Endothelial cell of umbilical vein (primary cell): ENCODE data around the gene PRPF40A. TPM values are rescaled to one million over a fixed set of nuclear protein-coding genes. Genes with fewer than 3 reads are reported as not detected.

Source experiments
- BruUV-seq: library from RNA; stranded (reverse); fragments of 400-500 nt; replicated peaks from 2 replicates; lab custom pipeline; 2021; lab: Mats Ljungman, UMichigan
- CTCF ChIA-PET: fragments of 300-600, 350-600 bp; sonication (Branson Sonifier 250); formaldehyde crosslinking; loops from one replicate; lab custom pipeline; 2021; ENCODE audit warnings: antibody characterized with exemption, inconsistent platforms; lab: Charles Lee
- POLR2A ChIA-PET: fragments of 300-600, 350-600 bp; sonication (Branson Sonifier 250); formaldehyde crosslinking; loops from one replicate; lab custom pipeline; 2021; ENCODE audit warnings: antibody characterized with exemption, inconsistent platforms; lab: Charles Lee
- DNase-seq: peaks from one replicate; pipeline ENCODE4 v3.0.0-alpha.2; 2011; ENCODE audit warnings: low read depth, low spot score
- FAIRE-seq: peaks from 2 replicates; lab custom pipeline; 2011; peaks lifted over from hg19 to GRCh38; lab: Jason Lieb, UNC
- H2AFZ ChIP-seq: 2 replicates; pipeline ENCODE4 v1.6.0; 2012; ENCODE audit warnings: low read depth, low read length, control low read depth, inconsistent platforms
- H3K27ac ChIP-seq: 2 replicates; pipeline ENCODE4 v1.5.1; 2011; ENCODE audit warnings: low read depth, mild to moderate bottlenecking, control low read depth, low read length, moderate library complexity; ENCODE audit not compliant: insufficient read depth
- H3K27me3 ChIP-seq, 2 experiments: 2 replicates each; pipeline versions ENCODE4 v1.6.0 to v1.6.1; 2011; ENCODE audit warnings: low read length in 2 of 2, mixed read lengths in 1 of 2; ENCODE audit not compliant: control insufficient read depth in 2 of 2, insufficient read depth in 2 of 2
- H3K36me3 ChIP-seq, 2 experiments: 2 replicates in 1 of 2; 3 replicates in 1 of 2; pipeline ENCODE4 v1.5.1; 2011; ENCODE audit warnings: low read length in 2 of 2, mild to moderate bottlenecking in 1 of 2, moderate library complexity in 1 of 2; ENCODE audit not compliant: control insufficient read depth in 2 of 2, insufficient read depth in 2 of 2; ENCODE audit errors: extremely low read depth in 1 of 2
- H3K4me1 ChIP-seq: 3 replicates; pipeline ENCODE4 v1.5.1; 2011; ENCODE audit warnings: mild to moderate bottlenecking, low read length; ENCODE audit not compliant: control insufficient read depth, insufficient read depth; ENCODE audit errors: extremely low read depth
- H3K4me2 ChIP-seq: 2 replicates; pipeline ENCODE4 v1.6.1; 2011; ENCODE audit warnings: low read length, control low read depth, mixed read lengths; ENCODE audit not compliant: insufficient read depth
- H3K4me3 ChIP-seq, 3 experiments: fragments of 200-600 bp in 1 of 3; sonication (generic), shearing (Covaris generic) in 1 of 3; replicated peaks in 1 of 3; 2 replicates each; pipeline ENCODE4 v1.5.1; 2011 to 2016; ENCODE audit warnings: control low read depth in 3 of 3, low read length in 3 of 3, mild to moderate bottlenecking in 2 of 3, inconsistent platforms in 1 of 3, low read depth in 1 of 3, moderate library complexity in 1 of 3; ENCODE audit not compliant: insufficient read depth in 1 of 3
- H3K79me2 ChIP-seq: 2 replicates; pipeline ENCODE4 v1.6.0; 2012; ENCODE audit warnings: low read length, inconsistent platforms; ENCODE audit not compliant: control insufficient read depth, insufficient read depth
- H3K9ac ChIP-seq: replicated peaks from 2 replicates; pipeline ENCODE3; 2011; ENCODE audit warnings: low read length, control low read depth; ENCODE audit not compliant: insufficient read depth; ENCODE audit errors: extremely low read depth
- H3K9me1 ChIP-seq: replicated peaks from 3 replicates; pipeline ENCODE4 v1.6.0; 2011; ENCODE audit warnings: mild to moderate bottlenecking, low read length; ENCODE audit not compliant: control insufficient read depth, insufficient read depth; ENCODE audit errors: extremely low read depth
- H3K9me3 ChIP-seq: replicated peaks from 2 replicates; pipeline ENCODE4 v1.5.1; 2012; ENCODE audit warnings: low read length, inconsistent platforms; ENCODE audit not compliant: control insufficient read depth, insufficient read depth
- H4K20me1 ChIP-seq: replicated peaks from 2 replicates; pipeline ENCODE3; 2011; ENCODE audit warnings: mild to moderate bottlenecking, low read length; ENCODE audit not compliant: control insufficient read depth, insufficient read depth; ENCODE audit errors: extremely low read depth
- CTCF ChIP-seq, 2 donors: IDR thresholded peaks; 1 replicate in 1 of 2; 2 replicates in 1 of 2; pipeline ENCODE4 v1.5.1; 2011; ENCODE audit warnings: low read length in 2 of 2, mild to moderate bottlenecking in 2 of 2, moderate library complexity in 2 of 2, control low read depth in 1 of 2, inconsistent platforms in 1 of 2, low read depth in 1 of 2; ENCODE audit not compliant: insufficient read depth in 1 of 2; ENCODE audit errors: extremely low read depth in 1 of 2
- EZH2 ChIP-seq: IDR thresholded peaks from 2 replicates; pipeline ENCODE4 v1.6.1; 2012; ENCODE audit warnings: borderline replicate concordance, low read depth, mild to moderate bottlenecking, moderate library complexity, low read length, inconsistent platforms; ENCODE audit not compliant: severe bottlenecking
- FOS ChIP-seq: IDR thresholded peaks from 2 replicates; pipeline ENCODE4 v1.6.1; 2011; ENCODE audit warnings: mild to moderate bottlenecking, low read length, moderate library complexity, borderline replicate concordance; ENCODE audit not compliant: insufficient read depth
- GATA2 ChIP-seq: IDR thresholded peaks from 2 replicates; pipeline ENCODE4 v1.7.0; 2011; ENCODE audit warnings: low read depth, mild to moderate bottlenecking, moderate library complexity, mixed read lengths, low read length; ENCODE audit not compliant: insufficient read length, insufficient read depth
- JUN ChIP-seq: IDR thresholded peaks from 2 replicates; pipeline ENCODE4 v1.6.1; 2011; ENCODE audit warnings: borderline replicate concordance, low read depth; ENCODE audit not compliant: insufficient read length, insufficient read depth
- MAX ChIP-seq: IDR thresholded peaks from 2 replicates; pipeline ENCODE4 v1.6.1; 2011; ENCODE audit not compliant: insufficient read depth, insufficient read length
- MYC ChIP-seq: IDR thresholded peaks from one replicate; pipeline ENCODE4 v1.6.1; 2011; ENCODE audit warnings: mild to moderate bottlenecking, low read depth, low read length
- POLR2A ChIP-seq: IDR thresholded peaks from 2 replicates; pipeline ENCODE4 v1.6.1; 2012; ENCODE audit warnings: low read depth, mild to moderate bottlenecking, control low read depth, low read length
- POLR2AphosphoS5 ChIP-seq: IDR thresholded peaks from 2 replicates; pipeline ENCODE4 v1.6.1; 2012; ENCODE audit warnings: low read depth, mild to moderate bottlenecking, control low read depth, low read length, moderate library complexity; ENCODE audit not compliant: insufficient read depth
- dilution Hi-C: fragments of 300-500 bp; cut with MboI; formaldehyde crosslinking; loops from one replicate; pipeline ENCODE4 v1.15.0; 2019; ENCODE audit warnings: low sequenced_read_pairs; ENCODE audit not compliant: extremely low pct_ligation_motif_present
- intact Hi-C: fragments of 100-400 bp; cut with micrococcal nuclease; formaldehyde crosslinking; loops from one replicate; pipeline ENCODE4 v1.10.0; 2022
- polyA plus RNA-seq, 4 experiments: library from polyadenylated mRNA; depleted of rRNA in 3 of 4; stranded (reverse) in 3 of 4; unstranded in 1 of 4; fragments of >200 nt; gene quantifications; 2 replicates each; pipeline versions ENCODE4 v1.2.1 to v1.2.3, GENCODE V29; 2011 to 2012; ENCODE audit warnings: missing spikeins in 1 of 4
- total RNA-seq: library from RNA; stranded (reverse); gene quantifications from 2 replicates; pipeline ENCODE4 v1.2.3, GENCODE V29; 2021

Gene PRPF40A
- total and polyA plus RNA-seq, 2 donors (not counting 3 experiments of a cell fraction or from before 2014, with no cell fraction given), result 58.2 to 123 TPM

GRCh38 chr2:152715854-152716428 lies 1.3 kb downstream of the PRPF40A start:
- H3K4me2 ChIP-seq, result peak overlapping the region; percentile 96
- peaks cover 80% of the 10 kb centered on the region for H3K79me2 ChIP-seq
- H3K9ac ChIP-seq, result peak overlapping the region; percentile 93
- H2AFZ ChIP-seq, result no peak overlapping the region
- dilution Hi-C loops (no loop called here), intact Hi-C loops (loop anchor here (5.0 kb wide), 2 partner anchors 889 to 1454 kb away; partner anchors contain the start of genes ARL5A and RBM43)
- POLR2A ChIA-PET, result no interaction called here
- DNase-seq (peak; percentile 25), FAIRE-seq (peak; percentile 42)
- H3K9me3 ChIP-seq, result no peaks in the 10 kb centered on the region
- peak overlapping the region; percentile 72 to 99 (median 87) for H3K4me3 ChIP-seq
- H4K20me1 ChIP-seq, result no peaks in the 10 kb centered on the region
- peaks cover 0 to 5% of the 10 kb centered on the region in 2 experiments for H3K36me3 ChIP-seq
- TF ChIP-seq JUN (no peak), MYC (no peak), MAX (no peak), POLR2A (no peak), POLR2AphosphoS5 (no peak), FOS (no peak), EZH2 (no peak), CTCF (IDR thresholded peaks at IDR 0.05; ENCODE audit: extremely low read depth in 1 of 2, insufficient read depth in 1 of 2, low read depth in 1 of 2, low read length in 2 of 2) (peak; percentile 57 to 60), GATA2 (no peak)
- CTCF ChIA-PET, result interaction anchor here (1.3 to 3.3 kb wide), 4 partner anchors 9 to 26 kb away, joined by 3 to 7 read pairs (median 4); no protein-coding TSS in a partner anchor
- H3K27ac ChIP-seq, result no peak overlapping the region
- BruUV-seq, result no TSS peak
- no peaks in the 10 kb centered on the region for H3K9me1 ChIP-seq
- no peaks in the 10 kb centered on the region for H3K27me3 ChIP-seq
- H3K4me1 ChIP-seq, result peaks cover 17% of the 10 kb centered on the region
